Measurements from ENCODE around the gene STAT5A. TPM values are rescaled to one million over a fixed set of nuclear protein-coding genes. Genes with fewer than 3 reads are reported as not detected.

STAT5A gene
- total and polyA plus RNA-seq, 9 of the 15 experiments (the other 6 are each of a cell fraction or from before 2014, with no cell fraction given), result 79.9 to 415 (median 196) TPM

DNA sequence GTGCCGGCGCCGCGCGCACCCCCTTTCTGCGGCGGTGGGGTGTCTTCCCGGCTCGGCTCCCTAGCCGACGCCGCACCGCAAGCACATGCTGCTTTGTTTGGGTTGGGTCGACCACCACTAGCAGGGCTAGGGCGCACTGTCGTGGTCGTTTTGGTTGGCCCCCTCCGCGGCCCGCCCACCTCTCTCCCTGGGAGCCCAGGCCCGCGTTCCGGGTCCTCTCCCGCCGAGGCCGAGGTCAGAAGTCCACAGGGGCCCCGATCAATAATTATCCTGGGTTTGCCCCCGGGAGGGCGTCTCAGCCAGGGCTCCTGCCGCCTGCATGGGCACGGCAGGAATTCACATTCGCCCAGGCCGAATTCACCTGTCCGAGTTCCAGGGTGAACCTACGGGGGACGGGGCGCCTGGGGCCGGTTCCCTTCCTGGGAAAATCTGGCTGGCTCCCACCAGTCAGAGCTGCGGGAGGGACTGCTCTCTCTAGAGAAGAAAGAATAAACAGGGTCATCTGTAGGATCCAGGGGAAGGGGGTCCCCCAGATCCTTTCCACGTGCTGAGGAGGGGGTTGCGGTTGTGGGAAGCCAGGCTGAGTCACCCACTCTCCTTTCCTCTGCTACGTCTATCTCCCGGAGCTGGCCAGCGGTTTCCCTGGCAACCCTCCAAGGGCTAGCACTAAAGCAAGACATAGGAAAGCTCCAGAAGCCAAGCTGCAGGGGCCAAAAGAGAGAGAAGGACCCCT lies 11.5 kb upstream of the STAT5A start (continued):
- TF ChIP-seq, protein P1, sequence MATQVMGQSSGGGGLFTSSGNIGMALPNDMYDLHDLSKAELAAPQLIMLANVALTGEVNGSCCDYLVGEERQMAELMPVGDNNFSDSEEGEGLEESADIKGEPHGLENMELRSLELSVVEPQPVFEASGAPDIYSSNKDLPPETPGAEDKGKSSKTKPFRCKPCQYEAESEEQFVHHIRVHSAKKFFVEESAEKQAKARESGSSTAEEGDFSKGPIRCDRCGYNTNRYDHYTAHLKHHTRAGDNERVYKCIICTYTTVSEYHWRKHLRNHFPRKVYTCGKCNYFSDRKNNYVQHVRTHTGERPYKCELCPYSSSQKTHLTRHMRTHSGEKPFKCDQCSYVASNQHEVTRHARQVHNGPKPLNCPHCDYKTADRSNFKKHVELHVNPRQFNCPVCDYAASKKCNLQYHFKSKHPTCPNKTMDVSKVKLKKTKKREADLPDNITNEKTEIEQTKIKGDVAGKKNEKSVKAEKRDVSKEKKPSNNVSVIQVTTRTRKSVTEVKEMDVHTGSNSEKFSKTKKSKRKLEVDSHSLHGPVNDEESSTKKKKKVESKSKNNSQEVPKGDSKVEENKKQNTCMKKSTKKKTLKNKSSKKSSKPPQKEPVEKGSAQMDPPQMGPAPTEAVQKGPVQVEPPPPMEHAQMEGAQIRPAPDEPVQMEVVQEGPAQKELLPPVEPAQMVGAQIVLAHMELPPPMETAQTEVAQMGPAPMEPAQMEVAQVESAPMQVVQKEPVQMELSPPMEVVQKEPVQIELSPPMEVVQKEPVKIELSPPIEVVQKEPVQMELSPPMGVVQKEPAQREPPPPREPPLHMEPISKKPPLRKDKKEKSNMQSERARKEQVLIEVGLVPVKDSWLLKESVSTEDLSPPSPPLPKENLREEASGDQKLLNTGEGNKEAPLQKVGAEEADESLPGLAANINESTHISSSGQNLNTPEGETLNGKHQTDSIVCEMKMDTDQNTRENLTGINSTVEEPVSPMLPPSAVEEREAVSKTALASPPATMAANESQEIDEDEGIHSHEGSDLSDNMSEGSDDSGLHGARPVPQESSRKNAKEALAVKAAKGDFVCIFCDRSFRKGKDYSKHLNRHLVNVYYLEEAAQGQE (IDR thresholded peaks at IDR 0.05; ENCODE audit: borderline replicate concordance), result peak; percentile 59
- TF ChIP-seq, protein P1 (CRISPR knock-in tag; IDR thresholded peaks at IDR 0.05; ENCODE audit: low read depth), result peak; percentile 69; the same call in 1 of the 2 replicates
- TF ChIP-seq ELF2 (CRISPR knock-in tag; IDR thresholded peaks at IDR 0.05), result peak; percentile 83; the same call in 1 of the 2 replicates
- 0 out of 4 replicates have a peak, but pooled peaks of 1 of the 2 experiments have one; percentile 3 for TF ChIP-seq KDM4B (IDR thresholded peaks at IDR 0.05; ENCODE audit: borderline replicate concordance in 2 of 2, low read depth in 1 of 2)
- TF ChIP-seq SMARCA5 (IDR thresholded peaks at IDR 0.05), result no peak
- TF ChIP-seq, protein P2, sequence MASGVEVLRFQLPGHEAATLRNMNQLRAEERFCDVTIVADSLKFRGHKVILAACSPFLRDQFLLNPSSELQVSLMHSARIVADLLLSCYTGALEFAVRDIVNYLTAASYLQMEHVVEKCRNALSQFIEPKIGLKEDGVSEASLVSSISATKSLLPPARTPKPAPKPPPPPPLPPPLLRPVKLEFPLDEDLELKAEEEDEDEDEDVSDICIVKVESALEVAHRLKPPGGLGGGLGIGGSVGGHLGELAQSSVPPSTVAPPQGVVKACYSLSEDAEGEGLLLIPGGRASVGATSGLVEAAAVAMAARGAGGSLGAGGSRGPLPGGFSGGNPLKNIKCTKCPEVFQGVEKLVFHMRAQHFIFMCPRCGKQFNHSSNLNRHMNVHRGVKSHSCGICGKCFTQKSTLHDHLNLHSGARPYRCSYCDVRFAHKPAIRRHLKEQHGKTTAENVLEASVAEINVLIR (CRISPR knock-in tag; IDR thresholded peaks at IDR 0.05), result 0 out of 2 replicates have a peak, but pooled peaks have one; percentile 10
- no peak for TF ChIP-seq SMARCB1 (IDR thresholded peaks at IDR 0.05; ENCODE audit: insufficient read length, low read depth)
- no peak for TF ChIP-seq ZNF282 (CRISPR knock-in tag; IDR thresholded peaks at IDR 0.05)
- TF ChIP-seq XRCC5 (IDR thresholded peaks at IDR 0.05; ENCODE audit: low read depth, low read length), result no peak
- no peak for TF ChIP-seq CREB3L1 (IDR thresholded peaks at IDR 0.05; ENCODE audit: borderline replicate concordance, low read depth)
- TF ChIP-seq, protein P3, sequence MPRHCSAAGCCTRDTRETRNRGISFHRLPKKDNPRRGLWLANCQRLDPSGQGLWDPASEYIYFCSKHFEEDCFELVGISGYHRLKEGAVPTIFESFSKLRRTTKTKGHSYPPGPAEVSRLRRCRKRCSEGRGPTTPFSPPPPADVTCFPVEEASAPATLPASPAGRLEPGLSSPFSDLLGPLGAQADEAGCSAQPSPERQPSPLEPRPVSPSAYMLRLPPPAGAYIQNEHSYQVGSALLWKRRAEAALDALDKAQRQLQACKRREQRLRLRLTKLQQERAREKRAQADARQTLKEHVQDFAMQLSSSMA (CRISPR knock-in tag; IDR thresholded peaks at IDR 0.05), result no peak
- TF ChIP-seq SRSF3 (IDR thresholded peaks at IDR 0.05; ENCODE audit: insufficient read depth, low read length), result 0 out of 2 replicates have a peak, but pooled peaks have one; percentile 57

Data from K562 (cell line).